Measurements from ENCODE around the gene ASXL2.

Gene ASXL2

DNA sequence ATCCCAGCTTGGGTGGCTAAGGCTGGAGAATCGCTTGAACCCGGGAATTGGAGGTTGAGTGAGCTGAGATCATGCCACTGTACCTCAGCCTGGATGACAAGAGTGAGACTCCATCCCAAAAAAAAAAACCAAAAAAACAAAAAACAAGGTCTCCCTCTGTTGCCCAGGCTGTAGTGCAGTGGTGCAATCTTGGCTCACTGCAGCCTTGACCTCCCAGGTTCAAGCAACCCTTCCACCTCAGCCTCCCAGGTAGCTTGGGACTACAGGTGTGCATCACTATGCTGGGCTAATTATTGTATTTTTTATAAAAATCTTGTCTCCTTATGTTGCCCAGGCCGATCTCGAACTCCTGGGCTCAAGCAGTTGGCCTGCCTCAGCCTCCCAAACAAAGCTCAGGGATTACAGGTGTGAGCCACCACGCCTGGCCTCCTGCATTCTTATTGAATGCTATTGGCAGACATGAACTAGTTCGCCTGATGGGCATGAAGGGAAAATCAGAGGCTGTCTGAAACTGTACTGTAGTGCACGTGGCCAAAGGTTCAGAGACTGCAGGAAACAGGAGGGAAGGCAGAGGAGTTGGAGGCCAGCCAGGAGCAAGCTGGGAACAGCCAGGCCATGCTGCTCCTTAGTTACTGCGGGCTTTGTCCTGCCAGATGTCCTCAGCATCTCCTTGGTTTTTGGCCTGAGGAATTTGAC is 16.0 kb upstream of the ASXL2 start:
- TF ChIP-seq GATA3 (IDR thresholded peaks at IDR 0.05; ENCODE audit: low read depth, low read length) (no peak), GATA2 (IDR thresholded peaks at IDR 0.05; ENCODE audit: low read depth, low read length) (no peak)

DNA sequence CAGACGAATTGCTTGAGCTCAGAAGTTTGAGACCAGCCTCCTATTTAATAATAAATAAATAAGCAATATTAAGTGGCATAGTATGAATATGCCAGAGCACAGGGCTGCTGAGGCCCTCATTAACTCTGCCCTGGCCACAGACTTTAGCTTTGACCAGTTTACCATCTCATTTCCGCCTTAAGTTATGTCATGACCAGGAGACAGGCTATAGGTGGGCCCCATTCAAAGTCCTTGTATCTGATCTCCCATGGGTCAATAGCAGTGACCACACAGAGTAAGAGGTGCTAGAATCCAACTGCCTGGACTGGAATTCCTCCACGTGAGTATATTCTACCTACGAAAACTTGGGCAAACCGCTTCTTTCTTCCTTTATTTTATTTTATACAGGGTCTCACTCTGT is 13.4 kb upstream of the ASXL2 start:
- TF ChIP-seq GATA3 (IDR thresholded peaks at IDR 0.05; ENCODE audit: low read depth, low read length) (no peak), GATA2 (IDR thresholded peaks at IDR 0.05; ENCODE audit: low read depth, low read length) (no peak)

DNA sequence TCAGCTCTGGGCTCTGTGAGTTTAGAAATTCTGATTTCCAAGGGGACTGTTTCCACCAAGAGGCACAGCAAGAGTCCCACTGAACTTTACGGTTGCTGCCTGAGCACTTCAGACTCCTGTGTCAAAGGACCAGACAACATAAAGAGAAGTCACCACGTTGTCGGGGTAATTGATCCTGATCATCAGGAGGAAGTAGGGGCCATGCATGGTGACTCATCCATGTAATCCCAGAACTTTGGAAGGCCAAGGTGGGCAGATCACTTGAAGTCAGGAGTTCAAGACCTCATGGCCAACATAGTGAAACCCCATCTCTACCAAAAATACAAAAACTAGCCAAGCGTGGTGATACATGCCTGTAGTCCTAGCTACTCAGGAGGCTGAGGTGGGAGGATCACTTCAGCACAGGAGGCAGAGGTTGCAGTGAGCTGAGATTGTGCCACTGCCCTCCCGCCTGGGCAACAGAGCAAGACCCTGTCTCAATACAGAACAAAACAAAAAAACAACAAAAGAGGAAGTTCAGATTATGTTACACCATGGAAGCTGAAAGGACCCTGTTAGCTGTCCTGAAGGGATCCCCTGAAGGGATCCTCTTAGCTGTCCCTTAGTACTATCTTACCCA is 9.4 kb upstream of the ASXL2 start:
- no peak for TF ChIP-seq GATA3 (IDR thresholded peaks at IDR 0.05; ENCODE audit: low read depth, low read length)

DNA sequence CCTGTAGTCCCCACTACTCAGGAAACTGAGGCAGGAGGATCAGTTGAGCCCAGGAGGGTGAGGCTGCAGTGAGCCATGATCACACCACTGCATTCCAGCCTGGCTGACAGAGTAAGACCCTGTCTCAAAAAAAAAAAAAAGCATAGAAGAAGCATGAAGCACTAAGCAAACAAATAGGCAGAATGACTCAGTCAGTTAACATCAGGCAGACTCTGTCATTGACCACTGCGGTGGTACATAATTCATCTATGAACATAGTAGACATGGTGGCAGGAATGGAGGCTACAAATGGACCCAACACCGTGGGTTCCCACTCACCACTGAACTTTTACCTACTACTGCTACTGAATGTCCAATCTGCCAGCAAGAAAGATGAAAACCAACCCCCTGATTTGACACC is 7.6 kb upstream of the ASXL2 start:
- no peak for TF ChIP-seq GATA3 (IDR thresholded peaks at IDR 0.05; ENCODE audit: low read depth, low read length)
- TF ChIP-seq GATA2 (IDR thresholded peaks at IDR 0.05; ENCODE audit: low read depth, low read length), result no peak

DNA sequence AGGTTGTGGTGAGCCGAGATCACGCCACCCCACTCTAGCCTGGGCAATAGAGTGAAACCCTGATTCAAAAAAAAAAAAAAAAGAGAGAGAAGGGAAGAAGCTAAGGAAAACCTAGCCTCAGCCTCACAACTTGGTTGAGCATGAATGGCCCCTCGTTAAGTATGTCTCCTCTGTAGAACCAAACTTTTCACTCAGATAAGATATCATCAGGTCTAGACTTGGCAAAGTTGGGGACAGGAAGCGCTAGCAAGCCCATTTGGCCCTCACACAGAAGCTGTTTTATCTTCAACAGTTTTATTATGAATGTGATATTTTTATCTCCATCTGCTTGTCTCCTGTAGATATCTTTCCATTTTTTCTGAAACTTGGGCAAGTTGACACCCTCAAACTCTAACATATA is 3.5 kb upstream of the ASXL2 start:
- TF ChIP-seq GATA3 (IDR thresholded peaks at IDR 0.05; ENCODE audit: low read depth, low read length) (no peak), GATA2 (IDR thresholded peaks at IDR 0.05; ENCODE audit: low read depth, low read length) (no peak)

DNA sequence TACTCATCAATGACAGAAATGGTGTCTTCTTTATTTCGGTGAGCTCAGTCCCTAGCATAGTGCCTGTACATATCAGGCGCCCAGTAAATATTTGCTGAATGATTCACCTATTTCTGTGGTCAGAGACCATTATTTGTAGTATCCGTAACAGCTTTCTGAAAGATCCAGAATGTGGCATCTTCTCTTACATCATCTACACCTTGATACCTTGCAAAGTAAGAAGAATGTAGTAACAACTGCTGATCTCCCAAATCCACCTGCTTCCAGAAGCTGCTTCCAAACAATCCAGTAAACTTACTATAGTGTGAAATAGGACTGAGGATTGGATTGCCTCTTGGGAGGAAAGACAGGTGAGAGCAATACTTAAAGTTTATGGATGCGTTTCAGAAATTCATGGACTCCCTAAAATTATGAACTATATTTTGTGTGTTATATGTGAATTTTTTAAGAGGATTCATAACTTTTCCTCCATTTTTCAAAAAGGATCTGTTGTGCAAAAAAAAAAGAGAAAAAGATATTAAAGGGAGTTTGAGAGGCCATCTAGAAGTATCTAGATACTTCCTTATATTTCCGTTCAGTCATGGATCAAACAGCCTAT is 945 bp upstream of the ASXL2 start:
- no peak for TF ChIP-seq GATA3 (IDR thresholded peaks at IDR 0.05; ENCODE audit: low read depth, low read length)

DNA sequence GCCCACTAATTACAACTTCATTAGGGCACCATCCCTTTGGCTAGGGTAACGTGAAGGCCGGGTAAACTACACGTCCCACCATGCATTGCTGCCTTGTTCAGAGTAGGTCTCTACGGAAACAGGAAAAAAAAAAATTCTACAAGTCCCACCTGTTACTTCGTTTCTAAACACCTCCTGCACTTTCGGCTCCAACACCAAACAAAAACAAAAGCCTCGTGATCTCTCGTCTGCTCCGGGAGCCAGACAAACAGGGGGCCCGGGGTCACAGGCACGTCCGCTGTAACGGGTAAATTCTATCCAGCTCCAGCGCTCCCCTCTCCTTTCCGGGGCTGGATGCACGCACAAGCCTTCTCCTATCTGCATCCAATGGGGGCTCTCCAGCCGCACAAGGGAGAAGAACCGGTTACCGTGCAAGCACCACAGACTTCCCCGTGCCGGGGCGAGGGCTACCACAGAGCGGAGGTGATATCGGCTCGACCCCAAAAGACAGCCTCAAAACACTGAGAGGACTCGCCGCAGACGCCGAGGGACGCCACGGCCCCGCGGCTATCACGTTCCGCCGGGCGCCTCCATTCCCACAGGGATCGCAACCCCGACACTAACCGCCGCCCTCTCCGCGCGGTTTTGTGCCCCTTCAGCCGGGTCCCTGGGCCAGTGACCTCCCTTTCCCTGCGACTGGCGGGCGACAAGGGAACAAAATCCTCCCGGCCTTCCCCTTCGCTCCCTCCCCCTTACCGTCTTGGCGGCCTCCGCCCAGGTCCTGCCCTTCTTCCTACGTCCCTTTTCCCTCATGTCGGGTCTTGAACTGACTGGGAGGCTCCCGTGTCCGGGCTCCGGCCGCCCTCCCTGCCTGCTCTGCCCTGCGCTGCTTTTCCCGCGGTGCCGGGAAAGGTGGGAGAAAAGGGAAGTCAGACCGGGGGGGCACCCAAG is 591 bp downstream of the ASXL2 start:
- TF ChIP-seq GATA3 (IDR thresholded peaks at IDR 0.05; ENCODE audit: low read depth, low read length) (no peak), GATA2 (IDR thresholded peaks at IDR 0.05; ENCODE audit: low read depth, low read length) (no peak)

DNA sequence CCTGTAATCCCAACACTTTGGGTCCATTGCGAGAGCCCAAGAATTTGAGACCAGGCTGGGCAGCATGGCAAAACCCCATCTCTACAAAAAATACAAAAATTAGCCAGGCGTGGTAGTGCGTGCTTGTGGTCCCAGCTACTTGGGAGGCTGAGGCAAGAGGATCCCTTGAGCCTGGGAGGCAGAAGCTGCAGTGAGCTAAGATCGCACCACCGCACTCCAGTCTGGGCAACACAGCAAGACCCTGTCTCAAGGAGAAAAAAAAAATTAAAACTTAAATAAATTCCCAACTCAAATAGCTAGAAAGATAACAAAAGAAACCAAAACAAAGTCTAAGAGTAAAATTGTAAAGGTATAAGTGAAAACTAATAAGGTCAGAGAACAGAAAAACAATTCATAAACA is 6.2 kb downstream of the ASXL2 start:
- TF ChIP-seq GATA3 (IDR thresholded peaks at IDR 0.05; ENCODE audit: low read depth, low read length), result no peak
- no peak for TF ChIP-seq GATA2 (IDR thresholded peaks at IDR 0.05; ENCODE audit: low read depth, low read length)

DNA sequence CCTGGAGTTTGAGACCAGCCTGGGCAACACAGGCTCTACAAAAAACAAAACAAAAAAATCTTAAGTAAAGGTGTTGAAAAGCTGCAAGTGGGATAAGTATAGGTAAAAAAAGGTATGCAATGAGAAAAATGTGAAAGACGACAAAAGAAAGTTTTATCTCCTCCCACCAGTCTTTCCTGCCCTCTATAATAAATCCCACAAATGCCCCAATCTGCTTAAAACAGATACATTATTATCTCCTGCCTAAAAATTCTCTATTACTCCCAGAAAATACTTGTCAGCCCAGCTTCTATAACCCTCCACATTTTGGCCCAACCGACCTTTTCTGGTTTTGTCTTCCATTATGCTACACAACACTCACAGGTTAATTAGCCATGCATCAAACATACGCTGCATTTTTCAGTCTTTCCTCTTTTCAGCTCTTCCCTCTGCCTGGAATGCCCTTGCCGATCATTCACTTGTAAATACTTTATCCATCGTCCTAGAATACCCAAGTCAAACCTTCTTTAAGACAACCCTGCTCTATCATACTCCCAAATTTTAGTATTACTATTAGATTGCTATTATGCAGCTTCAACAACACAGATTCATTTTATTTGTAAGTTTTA is 10.8 kb downstream of the ASXL2 start:
- no peak for TF ChIP-seq GATA2 (IDR thresholded peaks at IDR 0.05; ENCODE audit: low read depth, low read length)
- no peak for TF ChIP-seq GATA3 (IDR thresholded peaks at IDR 0.05; ENCODE audit: low read depth, low read length)

DNA sequence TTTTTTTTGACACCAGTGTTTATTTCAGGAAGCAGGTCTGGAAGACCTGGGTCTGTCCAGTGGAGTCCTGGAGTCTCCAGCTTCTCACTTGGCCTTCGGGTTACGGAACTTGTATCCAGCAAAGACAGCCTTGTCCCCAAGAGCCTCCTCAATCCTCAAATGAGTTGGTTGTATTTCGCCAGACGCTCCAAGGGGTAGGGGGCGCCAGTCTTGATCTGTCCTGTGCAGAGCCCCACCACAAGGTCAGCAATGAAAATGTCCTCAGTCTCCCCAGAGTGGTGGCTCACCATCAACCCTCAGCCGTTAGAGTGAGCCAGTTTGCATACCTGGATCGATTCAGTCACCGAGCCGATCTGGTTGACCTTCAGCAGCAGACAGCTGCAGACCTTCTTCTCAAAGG is 21.9 kb downstream of the ASXL2 start:
- no peak for TF ChIP-seq GATA2 (IDR thresholded peaks at IDR 0.05; ENCODE audit: low read depth, low read length)
- TF ChIP-seq GATA3 (IDR thresholded peaks at IDR 0.05; ENCODE audit: low read depth, low read length), result no peak

DNA sequence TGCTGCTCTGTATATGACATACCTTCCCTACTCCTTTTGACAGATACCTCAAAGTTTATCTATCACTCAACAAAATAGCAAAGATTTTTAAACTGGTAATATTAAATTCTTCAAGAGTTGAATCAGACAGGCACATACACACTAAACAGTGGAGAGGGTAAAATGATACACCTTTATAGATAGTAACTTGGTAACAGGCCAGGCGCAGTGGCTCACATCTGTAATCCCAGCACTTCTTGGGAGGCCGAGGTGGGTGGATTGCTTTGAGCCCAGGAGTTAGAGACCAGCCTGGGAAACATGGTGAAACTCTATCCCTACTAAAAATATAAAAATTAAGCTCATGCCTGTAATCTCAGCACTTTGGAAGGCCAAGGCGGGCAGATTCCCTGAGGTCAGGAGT is 23.2 kb downstream of the ASXL2 start:
- TF ChIP-seq GATA3 (IDR thresholded peaks at IDR 0.05; ENCODE audit: low read depth, low read length), result no peak
- TF ChIP-seq GATA2 (IDR thresholded peaks at IDR 0.05; ENCODE audit: low read depth, low read length), result no peak

DNA sequence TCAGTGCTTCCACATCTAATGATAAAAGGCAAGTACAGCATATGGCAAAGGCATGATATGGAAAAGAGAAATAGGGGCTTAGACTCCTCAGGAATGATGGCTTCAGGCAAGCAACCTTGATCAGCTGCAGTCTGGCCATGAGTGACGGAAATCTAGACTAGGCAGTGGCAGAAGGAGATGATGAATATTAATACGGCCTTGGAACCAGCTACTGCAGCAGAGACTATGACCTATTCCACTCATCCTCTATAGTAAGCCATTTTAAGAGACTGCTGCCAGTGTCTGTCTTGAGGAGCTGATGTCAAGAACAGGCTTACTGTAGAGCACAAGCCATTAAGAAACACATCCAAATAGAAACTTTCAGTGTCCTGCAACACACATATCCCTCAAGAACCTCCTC is 23.7 kb downstream of the ASXL2 start:
- TF ChIP-seq GATA3 (IDR thresholded peaks at IDR 0.05; ENCODE audit: low read depth, low read length) (no peak), GATA2 (IDR thresholded peaks at IDR 0.05; ENCODE audit: low read depth, low read length) (no peak)

DNA sequence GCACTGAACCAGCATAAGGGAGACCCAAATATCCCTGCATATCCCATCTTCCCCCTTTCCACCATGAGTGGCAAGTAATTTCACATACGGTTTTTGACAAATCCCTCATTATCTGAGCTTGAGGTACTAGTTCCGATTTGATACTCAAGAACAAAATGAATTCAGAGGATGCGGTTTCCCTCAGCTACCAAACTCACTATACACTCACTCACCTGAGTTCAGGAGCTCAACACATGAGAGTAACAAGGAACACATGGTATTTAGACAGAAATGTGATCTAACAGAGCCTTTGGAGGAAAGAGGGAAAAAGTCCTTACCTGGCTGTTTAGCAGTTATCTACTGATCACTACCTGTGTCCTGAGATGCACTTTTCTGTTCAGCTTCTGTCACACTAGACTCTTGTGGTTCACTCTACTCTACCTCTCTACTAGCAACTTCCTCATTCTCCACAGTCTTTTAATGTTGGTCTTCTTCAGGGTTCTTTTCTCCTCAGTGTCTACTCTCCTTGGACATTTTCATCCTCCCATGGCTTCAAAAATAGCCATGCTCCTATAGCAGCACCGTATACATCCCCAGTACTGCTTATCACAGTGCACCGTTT is 25.1 kb downstream of the ASXL2 start:
- no peak for TF ChIP-seq GATA3 (IDR thresholded peaks at IDR 0.05; ENCODE audit: low read depth, low read length)
- no peak for TF ChIP-seq GATA2 (IDR thresholded peaks at IDR 0.05; ENCODE audit: low read depth, low read length)

Data from SH-SY5Y (cell line).